ENCODE measurements around the gene MSTN. TPM values are rescaled to one million over a fixed set of nuclear protein-coding genes. Genes with fewer than 3 reads are reported as not detected.

Gene MSTN
- total RNA-seq, 1 experiment from 2014 or later: 0.09 TPM

DNA sequence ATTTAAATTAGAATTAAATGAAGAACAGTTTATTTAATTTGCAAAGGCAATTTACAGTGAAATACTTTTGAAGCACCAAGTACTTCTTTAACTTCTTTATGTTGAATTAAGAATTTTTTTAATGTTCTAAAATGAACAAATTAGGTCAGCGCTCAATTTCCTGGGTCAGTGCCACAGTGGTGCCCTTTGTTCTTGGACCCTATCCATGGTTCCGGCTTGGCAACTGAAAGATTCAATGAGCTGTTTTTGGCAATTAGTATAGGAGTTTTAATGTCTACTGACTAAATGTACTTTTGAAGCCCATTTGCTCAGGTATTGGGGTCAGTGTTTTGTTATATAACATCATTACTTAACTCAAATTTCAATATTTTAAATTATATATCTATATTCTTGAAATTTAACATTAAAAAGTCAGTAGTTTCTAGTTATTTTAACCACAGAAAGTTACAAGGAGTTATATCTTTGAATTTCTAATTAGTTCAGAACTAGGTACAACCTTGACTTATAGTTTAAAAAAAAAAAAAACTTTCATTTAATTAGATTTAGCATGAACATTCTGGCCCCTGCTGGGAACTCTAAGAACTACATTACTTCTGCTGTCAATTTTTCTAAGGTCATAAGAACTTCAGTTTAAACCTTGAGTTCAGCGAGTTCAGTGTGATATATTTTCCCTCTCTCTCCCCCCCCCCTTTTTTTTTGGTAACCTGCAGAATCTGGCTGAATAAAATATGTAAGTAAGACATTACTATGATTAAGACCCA lies 7.6 kb upstream of the MSTN start:
- DNase-seq (ENCODE audit: unreplicated experiment): peak; percentile 66
- CTCF ChIA-PET: interaction anchor here (0.7 to 2.9 kb wide), 7 partner anchors 13 to 320 kb away, joined by 3 to 52 read pairs (median 6); no protein-coding TSS in a partner anchor
- H3K9me3 Mint-ChIP-seq (ENCODE audit: unreplicated experiment): peaks cover under 1% of the 10 kb centered on the region

GRCh38 chr2:190068764-190069163 lies 6.2 kb upstream of the MSTN start:
- Mint-ChIP-seq H3K27me3 (ENCODE audit: insufficient read depth, unreplicated experiment) (no peaks in the 10 kb centered on the region), H3K27ac (ENCODE audit: low read depth, unreplicated experiment) (no peak overlapping the region), H3K4me3 (ENCODE audit: unreplicated experiment) (no peak overlapping the region), H3K36me3 (ENCODE audit: insufficient read depth, unreplicated experiment) (no peaks in the 10 kb centered on the region), H3K4me1 (ENCODE audit: insufficient read depth, unreplicated experiment) (no peaks in the 10 kb centered on the region), H3K9me3 (ENCODE audit: unreplicated experiment) (no peaks in the 10 kb centered on the region)
- TF ChIP-seq, protein P1, sequence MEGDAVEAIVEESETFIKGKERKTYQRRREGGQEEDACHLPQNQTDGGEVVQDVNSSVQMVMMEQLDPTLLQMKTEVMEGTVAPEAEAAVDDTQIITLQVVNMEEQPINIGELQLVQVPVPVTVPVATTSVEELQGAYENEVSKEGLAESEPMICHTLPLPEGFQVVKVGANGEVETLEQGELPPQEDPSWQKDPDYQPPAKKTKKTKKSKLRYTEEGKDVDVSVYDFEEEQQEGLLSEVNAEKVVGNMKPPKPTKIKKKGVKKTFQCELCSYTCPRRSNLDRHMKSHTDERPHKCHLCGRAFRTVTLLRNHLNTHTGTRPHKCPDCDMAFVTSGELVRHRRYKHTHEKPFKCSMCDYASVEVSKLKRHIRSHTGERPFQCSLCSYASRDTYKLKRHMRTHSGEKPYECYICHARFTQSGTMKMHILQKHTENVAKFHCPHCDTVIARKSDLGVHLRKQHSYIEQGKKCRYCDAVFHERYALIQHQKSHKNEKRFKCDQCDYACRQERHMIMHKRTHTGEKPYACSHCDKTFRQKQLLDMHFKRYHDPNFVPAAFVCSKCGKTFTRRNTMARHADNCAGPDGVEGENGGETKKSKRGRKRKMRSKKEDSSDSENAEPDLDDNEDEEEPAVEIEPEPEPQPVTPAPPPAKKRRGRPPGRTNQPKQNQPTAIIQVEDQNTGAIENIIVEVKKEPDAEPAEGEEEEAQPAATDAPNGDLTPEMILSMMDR (IDR thresholded peaks at IDR 0.05; ENCODE audit: unreplicated experiment): no peak
- intact Hi-C loops (cut with micrococcal nuclease): no loop called here
- ChIA-PET CTCF (interaction anchor here (0.8 to 2.9 kb wide), 4 partner anchors 11 to 45 kb away, joined by 3 to 19 read pairs (median 4); no protein-coding TSS in a partner anchor), POLR2A (no interaction called here)
- no TSS peak for BruUV-seq (replicated peaks)
- DNase-seq (ENCODE audit: unreplicated experiment): no peak

More for the DNA sequence above, 7.6 kb upstream of the MSTN start:
- H3K27me3 Mint-ChIP-seq (ENCODE audit: insufficient read depth, unreplicated experiment): no peaks in the 10 kb centered on the region
- POLR2A ChIA-PET: no interaction called here
- no peaks in the 10 kb centered on the region for H3K4me1 Mint-ChIP-seq (ENCODE audit: insufficient read depth, unreplicated experiment)
- TF ChIP-seq, protein P1 (IDR thresholded peaks at IDR 0.05; ENCODE audit: unreplicated experiment): peak; percentile 60
- H3K27ac Mint-ChIP-seq (ENCODE audit: low read depth, unreplicated experiment): no peak overlapping the region
- H3K4me3 Mint-ChIP-seq (ENCODE audit: unreplicated experiment): no peak overlapping the region
- intact Hi-C loops (cut with micrococcal nuclease): loop anchor here (1.0 to 2.0 kb wide), 4 partner anchors 46 to 409 kb away; partner anchors contain the start of gene ASNSD1
- no peaks in the 10 kb centered on the region for H3K36me3 Mint-ChIP-seq (ENCODE audit: insufficient read depth, unreplicated experiment)
- BruUV-seq (replicated peaks): no TSS peak

- H3K36me3 Mint-ChIP-seq (ENCODE audit: insufficient read depth, unreplicated experiment): no peaks in the 10 kb centered on the region
- no peak overlapping the region for H3K4me3 Mint-ChIP-seq (ENCODE audit: unreplicated experiment)
- no peak for DNase-seq (ENCODE audit: unreplicated experiment)
- CTCF ChIA-PET: interaction anchor here (0.5 to 1.4 kb wide), 3 partner anchors 21 to 191 kb away, joined by 3 to 5 read pairs (median 4); no protein-coding TSS in a partner anchor
- no peaks in the 10 kb centered on the region for H3K27me3 Mint-ChIP-seq (ENCODE audit: insufficient read depth, unreplicated experiment)
- TF ChIP-seq, protein P1 (IDR thresholded peaks at IDR 0.05; ENCODE audit: unreplicated experiment): no peak
- no TSS peak for BruUV-seq (replicated peaks)
- POLR2A ChIA-PET: no interaction called here
- no peak overlapping the region for H3K27ac Mint-ChIP-seq (ENCODE audit: low read depth, unreplicated experiment)
- H3K9me3 Mint-ChIP-seq (ENCODE audit: unreplicated experiment): no peaks in the 10 kb centered on the region
- intact Hi-C loops (cut with micrococcal nuclease): no loop called here
- no peaks in the 10 kb centered on the region for H3K4me1 Mint-ChIP-seq (ENCODE audit: insufficient read depth, unreplicated experiment)
Measured at GRCh38 chr2:190065839-190066238, 3.3 kb upstream of the MSTN start.

- no peak for DNase-seq (ENCODE audit: unreplicated experiment)
- H3K9me3 Mint-ChIP-seq (ENCODE audit: unreplicated experiment): no peaks in the 10 kb centered on the region
- no peaks in the 10 kb centered on the region for H3K4me1 Mint-ChIP-seq (ENCODE audit: insufficient read depth, unreplicated experiment)
- no peak overlapping the region for H3K27ac Mint-ChIP-seq (ENCODE audit: low read depth, unreplicated experiment)
- H3K4me3 Mint-ChIP-seq (ENCODE audit: unreplicated experiment): no peak overlapping the region
- no peaks in the 10 kb centered on the region for H3K36me3 Mint-ChIP-seq (ENCODE audit: insufficient read depth, unreplicated experiment)
- intact Hi-C loops (cut with micrococcal nuclease): no loop called here
- BruUV-seq (replicated peaks): no TSS peak
- TF ChIP-seq, protein P1 (IDR thresholded peaks at IDR 0.05; ENCODE audit: unreplicated experiment): no peak
- CTCF ChIA-PET: interaction anchor here (1.9 kb wide), 1 partner anchor 40 kb away, joined by 8 read pairs; no protein-coding TSS in a partner anchor
- POLR2A ChIA-PET: interaction anchor here (0.7 kb wide), 1 partner anchor 43 kb away, joined by 3 read pairs; no protein-coding TSS in a partner anchor
- no peaks in the 10 kb centered on the region for H3K27me3 Mint-ChIP-seq (ENCODE audit: insufficient read depth, unreplicated experiment)
Measured at GRCh38 chr2:190063624-190064023, 1.1 kb upstream of the MSTN start.
